ENCODE measurements around the gene ABCC4. TPM values are rescaled to one million over a fixed set of nuclear protein-coding genes. Genes with fewer than 3 reads are reported as not detected.

Gene ABCC4
- total and polyA plus RNA-seq, 2 experiments from 2014 or later: 9.8 to 23.3 TPM

DNA sequence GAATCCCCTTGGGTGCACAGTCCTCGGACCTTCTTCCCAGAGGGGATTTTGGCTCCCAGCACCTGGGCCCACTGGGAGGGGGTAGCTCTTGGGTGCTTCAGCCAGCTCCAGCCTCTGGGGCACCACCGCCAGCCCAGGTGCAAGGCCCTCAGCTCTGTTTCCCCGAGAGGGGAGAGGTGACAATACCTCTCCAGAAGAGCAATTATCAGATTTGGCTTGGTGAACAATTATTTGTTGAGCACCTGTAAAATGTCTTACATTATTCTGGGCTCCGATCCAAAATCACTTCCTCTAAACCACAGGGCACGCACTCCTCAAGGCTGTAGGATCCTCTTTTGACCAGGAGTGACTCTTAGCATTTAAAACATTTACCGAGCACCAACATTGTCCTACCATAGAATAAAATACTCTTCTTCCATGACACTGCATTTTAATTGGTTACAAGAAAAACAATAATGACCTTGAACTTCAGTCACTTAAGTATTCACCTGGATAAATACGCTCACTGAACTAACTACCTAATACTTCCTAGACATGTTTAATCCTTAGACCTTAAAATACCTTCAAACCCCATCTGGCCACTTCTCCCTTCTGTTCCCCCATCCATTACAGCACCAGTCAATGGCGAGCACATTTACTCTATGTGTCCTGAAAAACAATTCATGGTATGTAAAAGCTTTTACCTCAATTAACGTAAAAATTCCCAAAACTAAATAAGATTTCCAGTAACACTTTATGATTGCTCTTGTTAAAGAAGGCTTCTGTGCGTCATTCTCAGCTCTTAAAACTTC lies 54.8 kb downstream of the ABCC4 start:
- H3K27me3 ChIP-seq: no peaks in the 10 kb centered on the region
- DNase-seq (ENCODE audit: low spot score): no peak
- no peak overlapping the region for H3K27ac ChIP-seq
- no peak overlapping the region for H2AFZ ChIP-seq
- no peaks in the 10 kb centered on the region for H3K9me3 ChIP-seq (ENCODE audit: low read depth)
- no peaks in the 10 kb centered on the region for H3K4me1 ChIP-seq (ENCODE audit: insufficient read depth)
- TF ChIP-seq EZH2phosphoT487 (IDR thresholded peaks at IDR 0.05; ENCODE audit: low read depth, severe bottlenecking, unreplicated experiment) (no peak), EZH2 (IDR thresholded peaks at IDR 0.05; ENCODE audit: borderline replicate concordance) (no peak)
- TF ChIP-seq, protein P1, sequence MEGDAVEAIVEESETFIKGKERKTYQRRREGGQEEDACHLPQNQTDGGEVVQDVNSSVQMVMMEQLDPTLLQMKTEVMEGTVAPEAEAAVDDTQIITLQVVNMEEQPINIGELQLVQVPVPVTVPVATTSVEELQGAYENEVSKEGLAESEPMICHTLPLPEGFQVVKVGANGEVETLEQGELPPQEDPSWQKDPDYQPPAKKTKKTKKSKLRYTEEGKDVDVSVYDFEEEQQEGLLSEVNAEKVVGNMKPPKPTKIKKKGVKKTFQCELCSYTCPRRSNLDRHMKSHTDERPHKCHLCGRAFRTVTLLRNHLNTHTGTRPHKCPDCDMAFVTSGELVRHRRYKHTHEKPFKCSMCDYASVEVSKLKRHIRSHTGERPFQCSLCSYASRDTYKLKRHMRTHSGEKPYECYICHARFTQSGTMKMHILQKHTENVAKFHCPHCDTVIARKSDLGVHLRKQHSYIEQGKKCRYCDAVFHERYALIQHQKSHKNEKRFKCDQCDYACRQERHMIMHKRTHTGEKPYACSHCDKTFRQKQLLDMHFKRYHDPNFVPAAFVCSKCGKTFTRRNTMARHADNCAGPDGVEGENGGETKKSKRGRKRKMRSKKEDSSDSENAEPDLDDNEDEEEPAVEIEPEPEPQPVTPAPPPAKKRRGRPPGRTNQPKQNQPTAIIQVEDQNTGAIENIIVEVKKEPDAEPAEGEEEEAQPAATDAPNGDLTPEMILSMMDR (IDR thresholded peaks at IDR 0.05; ENCODE audit: poor library complexity): no peak
- WGBS (ENCODE audit: low lambda C conversion rate, missing lambda C conversion rate): 76% methylated on average over 10 of the region's 10 CpGs
- no peaks in the 10 kb centered on the region for H3K9me2 ChIP-seq (replicated peaks; ENCODE audit: insufficient read depth)
- H3K36me3 ChIP-seq (replicated peaks; ENCODE audit: insufficient read depth, low read depth): no peaks in the 10 kb centered on the region
- H3K4me2 ChIP-seq: no peak overlapping the region
- H4K20me1 ChIP-seq (ENCODE audit: insufficient read depth, poor library complexity, severe bottlenecking): no peaks in the 10 kb centered on the region
- no peaks in the 10 kb centered on the region for H3K79me2 ChIP-seq
- H3K4me3 ChIP-seq: no peak overlapping the region

DNA sequence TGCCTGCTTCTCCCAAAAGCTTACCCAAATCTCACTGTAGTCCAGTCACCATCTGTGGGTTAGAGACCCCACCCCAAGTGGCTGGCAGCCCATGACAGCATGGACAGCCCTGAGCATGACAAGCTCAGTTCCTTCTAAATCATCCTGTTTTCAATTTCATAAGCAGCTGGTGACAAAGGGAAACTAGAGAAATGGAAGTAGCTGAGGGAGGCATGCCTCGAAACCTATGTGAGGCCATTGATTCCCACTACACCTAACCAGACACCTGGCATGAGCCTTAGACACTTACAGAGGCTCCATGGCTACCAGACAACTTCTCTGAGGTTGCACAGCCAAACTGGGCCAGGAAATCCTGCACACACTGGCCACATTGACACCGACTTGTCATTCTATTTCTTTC lies 56.2 kb downstream of the ABCC4 start:
- Histone ChIP-seq H3K4me2 (no peak overlapping the region), H3K9me2 (replicated peaks; ENCODE audit: insufficient read depth) (no peaks in the 10 kb centered on the region), H3K9me3 (ENCODE audit: low read depth) (no peaks in the 10 kb centered on the region), H3K27ac (no peak overlapping the region), H2AFZ (no peak overlapping the region), H4K20me1 (ENCODE audit: insufficient read depth, poor library complexity, severe bottlenecking) (no peaks in the 10 kb centered on the region), H3K79me2 (no peaks in the 10 kb centered on the region), H3K4me3 (no peak overlapping the region), H3K27me3 (no peaks in the 10 kb centered on the region), H3K36me3 (replicated peaks; ENCODE audit: insufficient read depth, low read depth) (no peaks in the 10 kb centered on the region), H3K4me1 (ENCODE audit: insufficient read depth) (no peaks in the 10 kb centered on the region)
- 98% methylated on average over 2 of the region's 2 CpGs for WGBS (ENCODE audit: low lambda C conversion rate, missing lambda C conversion rate)
- no peak for DNase-seq (ENCODE audit: low spot score)
- TF ChIP-seq EZH2 (IDR thresholded peaks at IDR 0.05; ENCODE audit: borderline replicate concordance) (no peak), EZH2phosphoT487 (IDR thresholded peaks at IDR 0.05; ENCODE audit: low read depth, severe bottlenecking, unreplicated experiment) (no peak)
- TF ChIP-seq, protein P1 (IDR thresholded peaks at IDR 0.05; ENCODE audit: poor library complexity): no peak

DNA sequence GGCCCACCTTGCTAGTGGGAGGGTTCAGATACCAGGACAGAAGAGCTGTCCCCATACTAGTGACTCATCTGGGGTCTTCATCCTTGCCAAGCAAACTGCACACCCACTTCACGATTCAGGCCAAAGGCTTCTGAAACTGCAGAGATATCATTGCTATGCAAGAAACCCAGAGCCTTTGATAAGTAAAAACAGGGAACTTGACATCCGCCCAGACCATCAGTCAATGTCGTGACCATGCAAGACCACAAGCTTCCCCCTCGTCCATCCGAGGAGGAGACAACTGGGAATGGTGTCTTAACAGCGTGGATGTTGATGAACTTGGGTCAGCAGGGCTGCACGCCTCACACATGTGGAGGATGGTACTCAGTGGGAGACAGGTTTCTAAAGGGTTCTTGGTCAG lies 58.0 kb downstream of the ABCC4 start:
- H3K27ac ChIP-seq: no peak overlapping the region
- H2AFZ ChIP-seq: no peak overlapping the region
- H3K27me3 ChIP-seq: no peaks in the 10 kb centered on the region
- no peaks in the 10 kb centered on the region for H4K20me1 ChIP-seq (ENCODE audit: insufficient read depth, poor library complexity, severe bottlenecking)
- no peaks in the 10 kb centered on the region for H3K36me3 ChIP-seq (replicated peaks; ENCODE audit: insufficient read depth, low read depth)
- H3K9me3 ChIP-seq (ENCODE audit: low read depth): no peaks in the 10 kb centered on the region
- WGBS (ENCODE audit: low lambda C conversion rate, missing lambda C conversion rate): 79% methylated on average over 7 of the region's 7 CpGs
- DNase-seq (ENCODE audit: low spot score): no peak
- TF ChIP-seq EZH2 (IDR thresholded peaks at IDR 0.05; ENCODE audit: borderline replicate concordance) (no peak), EZH2phosphoT487 (IDR thresholded peaks at IDR 0.05; ENCODE audit: low read depth, severe bottlenecking, unreplicated experiment) (no peak)
- TF ChIP-seq, protein P1 (IDR thresholded peaks at IDR 0.05; ENCODE audit: poor library complexity): no peak
- H3K4me1 ChIP-seq (ENCODE audit: insufficient read depth): no peaks in the 10 kb centered on the region
- no peak overlapping the region for H3K4me3 ChIP-seq
- no peak overlapping the region for H3K4me2 ChIP-seq
- no peaks in the 10 kb centered on the region for H3K9me2 ChIP-seq (replicated peaks; ENCODE audit: insufficient read depth)
- no peaks in the 10 kb centered on the region for H3K79me2 ChIP-seq

Measured in hepatocyte (in vitro differentiated cells).